IMR-90 (cell line): Measurements from ENCODE around the gene DBI. TPM values are rescaled to one million over a fixed set of nuclear protein-coding genes. Genes with fewer than 3 reads are reported as not detected.

Experiments
- ATAC-seq: fragments of 200-7000 bp; cut with Tn5 transposase; 2 replicates; pipeline ENCODE4 v1.9.1; 2020; ENCODE audit warnings: low read depth, mild to moderate bottlenecking, moderate library complexity
- BruUV-seq: library from RNA; stranded (reverse); fragments of 400-500 nt; replicated peaks from 2 replicates; lab custom pipeline; 2021; lab: Mats Ljungman, UMichigan
- CTCF ChIA-PET: fragments of 300-600 bp; formaldehyde crosslinking; extraction: SDS; loops from one replicate; lab custom pipeline; 2021; ENCODE audit warnings: antibody characterized with exemption; lab: Yijun Ruan, JAX
- POLR2A ChIA-PET: fragments of 300-600 bp; sonication (Branson Sonifier 250); formaldehyde crosslinking; loops from one replicate; lab custom pipeline; 2022; ENCODE audit warnings: antibody characterized with exemption; ENCODE audit not compliant: unreplicated experiment; lab: Charles Lee
- DNase-seq: peaks from one replicate; pipeline ENCODE4 v3.0.0; 2013
- H2AFZ ChIP-seq: replicated peaks from 2 replicates; pipeline ENCODE3; 2013; ENCODE audit warnings: low read length, mild to moderate bottlenecking; ENCODE audit not compliant: poor library complexity
- H2AK5ac ChIP-seq: 2 replicates; pipeline ENCODE4 v1.6.1; 2013; ENCODE audit warnings: low read depth, low read length, inconsistent platforms
- H2AK9ac ChIP-seq: replicated peaks from 2 replicates; pipeline ENCODE3; 2013; ENCODE audit warnings: mild to moderate bottlenecking, low read depth, low read length, moderate library complexity; ENCODE audit not compliant: poor library complexity
- H2BK120ac ChIP-seq: 2 replicates; pipeline ENCODE4 v1.6.1; 2013; ENCODE audit warnings: low read depth, low read length, inconsistent platforms
- H2BK15ac ChIP-seq: 3 replicates; pipeline ENCODE4 v1.6.1; 2013; ENCODE audit warnings: low read depth, low read length, inconsistent platforms
- H2BK20ac ChIP-seq: 2 replicates; pipeline ENCODE4 v1.6.1; 2013; ENCODE audit warnings: low read depth, mild to moderate bottlenecking, inconsistent platforms, low read length, moderate library complexity
- H2BK5ac ChIP-seq: 2 replicates; pipeline ENCODE4 v1.6.1; 2013; ENCODE audit warnings: mild to moderate bottlenecking, low read depth, low read length, inconsistent platforms; ENCODE audit not compliant: poor library complexity, severe bottlenecking
- H3K14ac ChIP-seq: replicated peaks from 2 replicates; pipeline ENCODE4 v1.6.1; 2013; ENCODE audit warnings: low read depth, low read length, inconsistent platforms
- H3K18ac ChIP-seq: 2 replicates; pipeline ENCODE4 v1.6.1; 2013; ENCODE audit warnings: low read depth, low read length, control low read depth
- H3K23ac ChIP-seq: 2 replicates; pipeline ENCODE4 v1.6.1; 2013; ENCODE audit warnings: low read depth, low read length, inconsistent platforms
- H3K27ac ChIP-seq: 2 replicates; pipeline ENCODE4 v1.5.1; 2013; ENCODE audit warnings: mild to moderate bottlenecking, control low read depth, low read length; ENCODE audit not compliant: insufficient read depth
- H3K27me3 ChIP-seq: 2 replicates; pipeline ENCODE4 v1.6.1; 2013; ENCODE audit warnings: low read length; ENCODE audit not compliant: control insufficient read depth, insufficient read depth
- H3K36me3 ChIP-seq: 2 replicates; pipeline ENCODE4 v1.6.1; 2013; ENCODE audit warnings: low read length, mixed read lengths; ENCODE audit not compliant: control insufficient read depth, insufficient read depth
- H3K4ac ChIP-seq: 2 replicates; pipeline ENCODE4 v1.6.1; 2013; ENCODE audit warnings: low read depth, low read length, inconsistent platforms
- H3K4me1 ChIP-seq: 2 replicates; pipeline ENCODE4 v1.6.1; 2013; ENCODE audit warnings: low read length, mixed read lengths; ENCODE audit not compliant: control insufficient read depth, insufficient read depth
- H3K4me2 ChIP-seq: 2 replicates; pipeline ENCODE4 v1.6.1; 2013; ENCODE audit warnings: low read depth, mild to moderate bottlenecking, control low read depth, low read length, moderate library complexity
- H3K4me3 ChIP-seq: 2 replicates; pipeline ENCODE4 v1.5.1; 2013; ENCODE audit warnings: low read depth, mild to moderate bottlenecking, control low read depth, low read length, moderate library complexity; ENCODE audit not compliant: insufficient read depth
- H3K56ac ChIP-seq: 2 replicates; pipeline ENCODE4 v1.6.1; 2013; ENCODE audit warnings: low read length, inconsistent platforms; ENCODE audit not compliant: insufficient read depth; ENCODE audit errors: extremely low read depth
- H3K79me1 ChIP-seq, 2 experiments: 2 replicates each; pipeline ENCODE4 v1.6.1; 2013; ENCODE audit warnings: low read length in 2 of 2, inconsistent platforms in 1 of 2, low read depth in 1 of 2
- H3K9ac ChIP-seq: 2 replicates; pipeline ENCODE4 v1.6.1; 2013; ENCODE audit warnings: low read depth, low read length, control low read depth
- H3K9me1 ChIP-seq: 2 replicates; pipeline ENCODE4 v1.6.1; 2013; ENCODE audit warnings: low read length, inconsistent platforms; ENCODE audit not compliant: insufficient read depth
- H3K9me3 ChIP-seq: 2 replicates; pipeline ENCODE4 v1.6.1; 2013; ENCODE audit warnings: low read length; ENCODE audit not compliant: control insufficient read depth, insufficient read depth
- H4K20me1 ChIP-seq: 2 replicates; pipeline ENCODE4 v1.6.1; 2013; ENCODE audit warnings: low read length, inconsistent platforms; ENCODE audit not compliant: insufficient read depth
- H4K5ac ChIP-seq: 2 replicates; pipeline ENCODE4 v1.6.1; 2013; ENCODE audit warnings: mild to moderate bottlenecking, low read depth, low read length, control low read depth
- H4K8ac ChIP-seq, 2 experiments: 2 replicates each; pipeline ENCODE4 v1.6.1; 2013; ENCODE audit warnings: low read depth in 2 of 2, low read length in 2 of 2, control low read depth in 1 of 2, inconsistent platforms in 1 of 2
- H4K91ac ChIP-seq: 2 replicates; pipeline ENCODE4 v1.6.1; 2013; ENCODE audit warnings: low read depth, low read length, inconsistent platforms; ENCODE audit not compliant: insufficient read depth
- BHLHE40 ChIP-seq: fragments of 150-350 bp; IDR thresholded peaks from 2 replicates; pipeline ENCODE4 v1.6.1; 2016; ENCODE audit warnings: mild to moderate bottlenecking, low read depth, low read length
- CEBPB ChIP-seq: IDR thresholded peaks from 2 replicates; pipeline ENCODE4 v1.6.1; 2012; ENCODE audit warnings: low read depth, low read length, improper control_type of control experiment
- MAFK ChIP-seq: IDR thresholded peaks from 2 replicates; pipeline ENCODE4 v1.6.1; 2012; ENCODE audit warnings: low read depth, low read length, improper control_type of control experiment
- MAZ ChIP-seq: IDR thresholded peaks from 2 replicates; pipeline ENCODE4 v1.6.1; 2012; ENCODE audit warnings: low read depth, mild to moderate bottlenecking, low read length, improper control_type of control experiment, moderate library complexity, borderline replicate concordance
- MXI1 ChIP-seq: IDR thresholded peaks from 2 replicates; pipeline ENCODE4 v1.6.1; 2012; ENCODE audit warnings: low read depth, mild to moderate bottlenecking, low read length, moderate library complexity, borderline replicate concordance
- NFE2L2 ChIP-seq: fragments of 150-350 bp; IDR thresholded peaks from 2 replicates; pipeline ENCODE4 v1.6.1; 2016; ENCODE audit warnings: low read depth, mild to moderate bottlenecking, low read length
- RAD21 ChIP-seq: IDR thresholded peaks from 2 replicates; pipeline ENCODE4 v1.6.1; 2012; ENCODE audit warnings: low read length, improper control_type of control experiment
- RCOR1 ChIP-seq: IDR thresholded peaks from 2 replicates; pipeline ENCODE4 v1.6.1; 2012; ENCODE audit warnings: mild to moderate bottlenecking, low read length, improper control_type of control experiment; ENCODE audit not compliant: insufficient replicate concordance
- RFX5 ChIP-seq: IDR thresholded peaks from 2 replicates; pipeline ENCODE4 v1.8.0; 2012; ENCODE audit warnings: low read depth, mild to moderate bottlenecking, low read length, moderate library complexity
- WGBS, 2 experiments: methylation state at CpG; one replicate each; pipeline versions ENCODE4 v1.1.5 to v1.1.7; 2013; ENCODE audit warnings: missing lambda C conversion rate in 2 of 2; ENCODE audit not compliant: insufficient read length in 1 of 2; ENCODE audit errors: extremely low coverage in 2 of 2; 5-methylcytosine and 5-hydroxymethylcytosine counted together
- dilution Hi-C: fragments of 300-500 bp; cut with HindIII; formaldehyde crosslinking; loops from one replicate; pipeline ENCODE4 v1.14.3; 2018; ENCODE audit warnings: low sequenced_read_pairs; ENCODE audit not compliant: unreplicated experiment
- in situ Hi-C: fragments of 300-500 bp; cut with MboI; formaldehyde crosslinking; loops from 3 replicates; pipeline ENCODE4 v1.14.3; 2019; ENCODE audit warnings: low sequenced_read_pairs, inconsistent platforms, mixed read lengths
- intact Hi-C: fragments of 100-400 bp; cut with micrococcal nuclease; formaldehyde crosslinking; loops from 2 replicates; pipeline ENCODE4 v1.10.0; 2022
- polyA plus RNA-seq, 3 experiments: library from polyadenylated mRNA; depleted of rRNA; stranded (reverse); fragments of >200 nt; gene quantifications; 2 replicates each; pipeline ENCODE4 v1.2.3, GENCODE V29; 2012; ENCODE audit warnings: low replicate concordance in 1 of 3
- total RNA-seq: library from RNA; depleted of rRNA; stranded (reverse); fragments of >200 nt; gene quantifications from 2 replicates; pipeline ENCODE4 v1.2.3, GENCODE V29; 2012
- TF ChIP-seq, protein P1 (sequence below): fragments of 150-350 bp; IDR thresholded peaks from 2 replicates; pipeline ENCODE4 v1.6.1; 2017; ENCODE audit warnings: mild to moderate bottlenecking, antibody characterized with exemption, low read length, low read depth
- TF ChIP-seq, protein P2 (sequence below): fragments of 150-350 bp; IDR thresholded peaks from 2 replicates; pipeline ENCODE4 v1.6.1; 2016; ENCODE audit warnings: low read depth, mild to moderate bottlenecking, low read length, moderate library complexity, borderline replicate concordance
- TF ChIP-seq, protein P3 (sequence below): conservative IDR thresholded peaks from 2 replicates; pipeline ENCODE4 v1.5.1; 2012; ENCODE audit warnings: mild to moderate bottlenecking, low read depth, low read length, improper control_type of control experiment

Gene DBI
- total and polyA plus RNA-seq, 2 of the 4 experiments (the other 2 are of a cell fraction): 42.5 to 278 TPM

GRCh38 chr2:119371111-119371510, 4.3 kb downstream of the DBI start:
- Histone ChIP-seq H2BK20ac (no peak overlapping the region), H4K91ac (no peak overlapping the region), H2BK5ac (no peak overlapping the region), H3K4ac (no peak overlapping the region), H2AFZ (no peak overlapping the region), H4K5ac (no peak overlapping the region), H3K9ac (no peak overlapping the region), H3K79me1 (peaks cover 18 to 30% of the 10 kb centered on the region in 2 experiments), H3K4me3 (no peak overlapping the region), H2BK120ac (no peak overlapping the region), H3K27ac (no peak overlapping the region), H3K4me1 (peaks cover 5% of the 10 kb centered on the region), H3K18ac (no peak overlapping the region), H3K36me3 (peaks cover 40% of the 10 kb centered on the region), H3K23ac (no peak overlapping the region), H3K9me3 (no peaks in the 10 kb centered on the region), H3K27me3 (no peaks in the 10 kb centered on the region), H4K20me1 (peaks cover 14% of the 10 kb centered on the region; the same call in 1 of the 2 replicates), H2BK15ac (no peak overlapping the region), H3K4me2 (no peak overlapping the region), H4K8ac (no peak overlapping the region), H3K56ac (no peak overlapping the region), H3K9me1 (peaks cover 10% of the 10 kb centered on the region; the same call in 1 of the 2 replicates), H2AK9ac (no peak overlapping the region), H3K14ac (no peak overlapping the region), H2AK5ac (no peak overlapping the region)
- BruUV-seq: no TSS peak
- no peak for TF ChIP-seq MXI1
- TF ChIP-seq MAZ: no peak
- no peak for TF ChIP-seq BHLHE40
- TF ChIP-seq, protein P1, sequence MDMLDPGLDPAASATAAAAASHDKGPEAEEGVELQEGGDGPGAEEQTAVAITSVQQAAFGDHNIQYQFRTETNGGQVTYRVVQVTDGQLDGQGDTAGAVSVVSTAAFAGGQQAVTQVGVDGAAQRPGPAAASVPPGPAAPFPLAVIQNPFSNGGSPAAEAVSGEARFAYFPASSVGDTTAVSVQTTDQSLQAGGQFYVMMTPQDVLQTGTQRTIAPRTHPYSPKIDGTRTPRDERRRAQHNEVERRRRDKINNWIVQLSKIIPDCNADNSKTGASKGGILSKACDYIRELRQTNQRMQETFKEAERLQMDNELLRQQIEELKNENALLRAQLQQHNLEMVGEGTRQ: no peak
- no peak for TF ChIP-seq NFE2L2
- TF ChIP-seq MAFK: no peak
- TF ChIP-seq, protein P2, sequence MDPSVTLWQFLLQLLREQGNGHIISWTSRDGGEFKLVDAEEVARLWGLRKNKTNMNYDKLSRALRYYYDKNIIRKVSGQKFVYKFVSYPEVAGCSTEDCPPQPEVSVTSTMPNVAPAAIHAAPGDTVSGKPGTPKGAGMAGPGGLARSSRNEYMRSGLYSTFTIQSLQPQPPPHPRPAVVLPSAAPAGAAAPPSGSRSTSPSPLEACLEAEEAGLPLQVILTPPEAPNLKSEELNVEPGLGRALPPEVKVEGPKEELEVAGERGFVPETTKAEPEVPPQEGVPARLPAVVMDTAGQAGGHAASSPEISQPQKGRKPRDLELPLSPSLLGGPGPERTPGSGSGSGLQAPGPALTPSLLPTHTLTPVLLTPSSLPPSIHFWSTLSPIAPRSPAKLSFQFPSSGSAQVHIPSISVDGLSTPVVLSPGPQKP: no peak
- no peak for TF ChIP-seq RFX5
- TF ChIP-seq, protein P3, sequence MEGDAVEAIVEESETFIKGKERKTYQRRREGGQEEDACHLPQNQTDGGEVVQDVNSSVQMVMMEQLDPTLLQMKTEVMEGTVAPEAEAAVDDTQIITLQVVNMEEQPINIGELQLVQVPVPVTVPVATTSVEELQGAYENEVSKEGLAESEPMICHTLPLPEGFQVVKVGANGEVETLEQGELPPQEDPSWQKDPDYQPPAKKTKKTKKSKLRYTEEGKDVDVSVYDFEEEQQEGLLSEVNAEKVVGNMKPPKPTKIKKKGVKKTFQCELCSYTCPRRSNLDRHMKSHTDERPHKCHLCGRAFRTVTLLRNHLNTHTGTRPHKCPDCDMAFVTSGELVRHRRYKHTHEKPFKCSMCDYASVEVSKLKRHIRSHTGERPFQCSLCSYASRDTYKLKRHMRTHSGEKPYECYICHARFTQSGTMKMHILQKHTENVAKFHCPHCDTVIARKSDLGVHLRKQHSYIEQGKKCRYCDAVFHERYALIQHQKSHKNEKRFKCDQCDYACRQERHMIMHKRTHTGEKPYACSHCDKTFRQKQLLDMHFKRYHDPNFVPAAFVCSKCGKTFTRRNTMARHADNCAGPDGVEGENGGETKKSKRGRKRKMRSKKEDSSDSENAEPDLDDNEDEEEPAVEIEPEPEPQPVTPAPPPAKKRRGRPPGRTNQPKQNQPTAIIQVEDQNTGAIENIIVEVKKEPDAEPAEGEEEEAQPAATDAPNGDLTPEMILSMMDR: no peak
- TF ChIP-seq RAD21: no peak
- TF ChIP-seq RCOR1: no peak
- no peak for TF ChIP-seq CEBPB
- ChIA-PET POLR2A (no interaction called here), CTCF (no interaction called here)
- dilution Hi-C loops (no loop called here), in situ Hi-C loops (no loop called here), intact Hi-C loops (no loop called here)
- WGBS, 2 experiments: 94% methylated on average over 3 of the region's 6 CpGs; no CpG with 5 or more reads in 1 of the 2 experiments
- no peak for DNase-seq
- ATAC-seq: no peak
